Hematopoietic multipotent progenitor cell treated with erythropoietin and hydrocortisone succinate and interleukin-3 and kit ligand, for 4 days (in vitro differentiated cells): ENCODE results near the gene USP43.

Source experiments
- DNase-seq: peaks from one replicate; pipeline ENCODE4 v3.0.0-alpha.2; 2015

The USP43 gene

GRCh38 chr17:9725575-9725974 lies 80.3 kb downstream of the USP43 start:
- peak; percentile 29 for DNase-seq

- DNase-seq: no peak
Observed at GRCh38 chr17:9726291-9726690, 81.0 kb downstream of the USP43 start.

- DNase-seq: no peak
Observed at GRCh38 chr17:9728005-9728404, 82.7 kb downstream of the USP43 start.

GRCh38 chr17:9728564-9728963 lies 83.2 kb downstream of the USP43 start:
- DNase-seq: no peak

- peak; percentile 76 for DNase-seq
Observed at GRCh38 chr17:9729034-9729650, 83.8 kb downstream of the USP43 start.

- no peak for DNase-seq
Observed at GRCh38 chr17:9729735-9730420, 84.6 kb downstream of the USP43 start.

- DNase-seq: no peak
Observed at GRCh38 chr17:9750524-9750923, 105.2 kb downstream of the USP43 start.

GRCh38 chr17:9755083-9755482 lies 109.8 kb downstream of the USP43 start:
- DNase-seq: peak; percentile 11

- no peak for DNase-seq
Observed at GRCh38 chr17:9760266-9760665, 114.9 kb downstream of the USP43 start.

- no peak for DNase-seq
Observed at GRCh38 chr17:9763643-9764042, 118.3 kb downstream of the USP43 start.

GRCh38 chr17:9765322-9765721 lies 120.0 kb downstream of the USP43 start:
- DNase-seq: no peak

- no peak for DNase-seq
Observed at GRCh38 chr17:9766970-9767369, 121.7 kb downstream of the USP43 start.

- no peak for DNase-seq
Observed at GRCh38 chr17:9767432-9767991, 122.2 kb downstream of the USP43 start.

- peak; percentile 67 for DNase-seq
Observed at GRCh38 chr17:9768381-9768934, 123.1 kb downstream of the USP43 start.

GRCh38 chr17:9769036-9769695 lies 123.8 kb downstream of the USP43 start:
- no peak for DNase-seq

- no peak for DNase-seq
Observed at GRCh38 chr17:9771465-9771864, 126.1 kb downstream of the USP43 start.

- DNase-seq: no peak
Observed at GRCh38 chr17:9772658-9773057, 127.3 kb downstream of the USP43 start.

GRCh38 chr17:9776911-9777310 lies 131.6 kb downstream of the USP43 start:
- DNase-seq: no peak
